Neural cell (in vitro differentiated cells): ENCODE data around the gene LDLRAD4. TPM values are rescaled to one million over a fixed set of nuclear protein-coding genes. Genes with fewer than 3 reads are reported as not detected.

Experiments
- H2AFZ ChIP-seq: fragments of 200-600, 300-800 bp; sonication (generic), shearing (Covaris generic); 2 replicates; pipeline ENCODE4 v1.6.0; 2014; ENCODE audit warnings: low read depth, mild to moderate bottlenecking, antibody characterized with exemption, low read length, moderate library complexity
- H3F3A ChIP-seq: fragments of 200-600 bp; shearing (Covaris generic); 2 replicates; pipeline ENCODE4 v1.6.1; 2016; ENCODE audit warnings: mild to moderate bottlenecking, moderate library complexity, mixed read lengths, antibody characterized with exemption, low read length; ENCODE audit not compliant: insufficient read depth, poor library complexity, severe bottlenecking
- H3K27ac ChIP-seq: fragments of 200-600, 300-800 bp; sonication (generic), shearing (Covaris generic); 2 replicates; pipeline ENCODE4 v1.5.1; 2014; ENCODE audit warnings: mild to moderate bottlenecking, low read length, moderate library complexity
- H3K27me3 ChIP-seq: fragments of 300-800, 200-600 bp; sonication (generic), shearing (Covaris generic); 2 replicates; pipeline ENCODE4 v1.6.0; 2014; ENCODE audit warnings: mild to moderate bottlenecking, low read depth, low read length, moderate library complexity; ENCODE audit not compliant: insufficient read depth
- H3K36me3 ChIP-seq: fragments of 300-800, 200-600 bp; sonication (generic), shearing (Covaris generic); 2 replicates; pipeline ENCODE4 v1.5.1; 2014; ENCODE audit warnings: mild to moderate bottlenecking, antibody characterized with exemption, low read length, moderate library complexity; ENCODE audit not compliant: insufficient read depth
- H3K4me2 ChIP-seq: fragments of 300-800, 200-600 bp; sonication (generic), shearing (Covaris generic); 2 replicates; pipeline ENCODE4 v1.6.0; 2014; ENCODE audit warnings: mild to moderate bottlenecking, low read length
- H3K4me3 ChIP-seq: fragments of 300-800, 200-600 bp; sonication (generic), shearing (Covaris generic); 2 replicates; pipeline ENCODE4 v1.5.1; 2014; ENCODE audit warnings: mild to moderate bottlenecking, low read length, moderate library complexity
- H3K79me2 ChIP-seq: fragments of 200-600 bp; shearing (Covaris generic); replicated peaks from 2 replicates; pipeline ENCODE4 v1.6.0; 2014; ENCODE audit warnings: mild to moderate bottlenecking, low read length, moderate library complexity; ENCODE audit not compliant: insufficient read depth
- H3K9ac ChIP-seq: fragments of 300-800, 200-600 bp; sonication (generic), shearing (Covaris generic); 2 replicates; pipeline ENCODE4 v1.6.1; 2016; ENCODE audit warnings: mild to moderate bottlenecking, low read length, mixed read lengths
- H3K9me2 ChIP-seq: fragments of 200-600 bp; shearing (Covaris generic); 2 replicates; pipeline ENCODE4 v1.6.1; 2016; ENCODE audit warnings: mild to moderate bottlenecking, low read length, mixed read lengths; ENCODE audit not compliant: insufficient read depth
- H3K9me3 ChIP-seq: fragments of 200-600, 300-800 bp; sonication (generic), shearing (Covaris generic); 2 replicates; pipeline ENCODE4 v1.6.1; 2016; ENCODE audit warnings: mild to moderate bottlenecking, mixed run types, low read length, moderate library complexity, mixed read lengths
- H4K20me1 ChIP-seq: fragments of 200-600 bp; shearing (Covaris generic); 2 replicates; pipeline ENCODE4 v1.6.1; 2016; ENCODE audit warnings: mild to moderate bottlenecking, mixed run types; ENCODE audit not compliant: insufficient read depth
- EP300 ChIP-seq: fragments of 450-650 bp; conservative IDR thresholded peaks from 2 replicates; pipeline ENCODE4 v1.6.1; 2014; ENCODE audit warnings: antibody characterized with exemption, mild to moderate bottlenecking, moderate library complexity; ENCODE audit not compliant: poor library complexity, severe bottlenecking
- EZH2 ChIP-seq: fragments of 200-600, 300-800 bp; shearing (Covaris generic), sonication (generic); IDR thresholded peaks from 2 replicates; pipeline ENCODE4 v1.6.1; 2014; ENCODE audit warnings: antibody characterized with exemption, low read length, borderline replicate concordance, mild to moderate bottlenecking; ENCODE audit not compliant: insufficient read depth, poor library complexity, severe bottlenecking
- MXI1 ChIP-seq: fragments of 450-650 bp; conservative IDR thresholded peaks from 2 replicates; pipeline ENCODE4 v1.6.1; 2014; ENCODE audit warnings: antibody characterized with exemption, mild to moderate bottlenecking; ENCODE audit not compliant: poor library complexity, severe bottlenecking
- POLR2AphosphoS5 ChIP-seq: IDR thresholded peaks from 2 replicates; pipeline ENCODE4 v1.6.1; 2012
- RAD21 ChIP-seq: fragments of 450-650 bp; conservative IDR thresholded peaks from 2 replicates; pipeline ENCODE4 v1.6.1; 2014; ENCODE audit warnings: antibody characterized with exemption, mild to moderate bottlenecking, moderate library complexity
- REST ChIP-seq: IDR thresholded peaks from 2 replicates; pipeline ENCODE4 v1.6.1; 2012; ENCODE audit warnings: borderline replicate concordance
- SMC3 ChIP-seq: fragments of 450-650 bp; conservative IDR thresholded peaks from 2 replicates; pipeline ENCODE4 v1.6.1; 2014; ENCODE audit warnings: antibody characterized with exemption, mild to moderate bottlenecking, moderate library complexity; ENCODE audit not compliant: poor library complexity
- TAF1 ChIP-seq: IDR thresholded peaks from 2 replicates; pipeline ENCODE4 v1.6.1; 2012; ENCODE audit warnings: low read depth
- polyA plus RNA-seq: library from polyadenylated mRNA; depleted of rRNA; stranded (reverse); fragments of >200 nt; gene quantifications from 2 replicates; pipeline ENCODE4 v1.2.3, GENCODE V29; 2014
- TF ChIP-seq, protein P1 (sequence below): fragments of 450-650 bp; IDR thresholded peaks from 2 replicates; pipeline ENCODE4 v1.5.1; 2014; ENCODE audit warnings: antibody characterized with exemption, mild to moderate bottlenecking, moderate library complexity; ENCODE audit not compliant: poor library complexity, severe bottlenecking

The LDLRAD4 gene
- polyA plus RNA-seq, 1 donor from 2014 or later, result 3.7 TPM

- H3K79me2 ChIP-seq, result no peaks in the 10 kb centered on the region
- TF ChIP-seq EP300, result no peak
- no peak for TF ChIP-seq TAF1
- no peak for TF ChIP-seq SMC3
- TF ChIP-seq POLR2AphosphoS5, result no peak
- TF ChIP-seq EZH2, result no peak
- no peak for TF ChIP-seq MXI1
- TF ChIP-seq, protein P1, sequence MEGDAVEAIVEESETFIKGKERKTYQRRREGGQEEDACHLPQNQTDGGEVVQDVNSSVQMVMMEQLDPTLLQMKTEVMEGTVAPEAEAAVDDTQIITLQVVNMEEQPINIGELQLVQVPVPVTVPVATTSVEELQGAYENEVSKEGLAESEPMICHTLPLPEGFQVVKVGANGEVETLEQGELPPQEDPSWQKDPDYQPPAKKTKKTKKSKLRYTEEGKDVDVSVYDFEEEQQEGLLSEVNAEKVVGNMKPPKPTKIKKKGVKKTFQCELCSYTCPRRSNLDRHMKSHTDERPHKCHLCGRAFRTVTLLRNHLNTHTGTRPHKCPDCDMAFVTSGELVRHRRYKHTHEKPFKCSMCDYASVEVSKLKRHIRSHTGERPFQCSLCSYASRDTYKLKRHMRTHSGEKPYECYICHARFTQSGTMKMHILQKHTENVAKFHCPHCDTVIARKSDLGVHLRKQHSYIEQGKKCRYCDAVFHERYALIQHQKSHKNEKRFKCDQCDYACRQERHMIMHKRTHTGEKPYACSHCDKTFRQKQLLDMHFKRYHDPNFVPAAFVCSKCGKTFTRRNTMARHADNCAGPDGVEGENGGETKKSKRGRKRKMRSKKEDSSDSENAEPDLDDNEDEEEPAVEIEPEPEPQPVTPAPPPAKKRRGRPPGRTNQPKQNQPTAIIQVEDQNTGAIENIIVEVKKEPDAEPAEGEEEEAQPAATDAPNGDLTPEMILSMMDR, result no peak
- no peak for TF ChIP-seq REST
- TF ChIP-seq RAD21, result no peak
- no peaks in the 10 kb centered on the region for H3K9me2 ChIP-seq
- H3K36me3 ChIP-seq, result no peaks in the 10 kb centered on the region
- no peaks in the 10 kb centered on the region for H3K27me3 ChIP-seq
- H3K4me2 ChIP-seq, result no peak overlapping the region
- no peaks in the 10 kb centered on the region for H3F3A ChIP-seq
- H3K9me3 ChIP-seq, result no peaks in the 10 kb centered on the region
- no peak overlapping the region for H2AFZ ChIP-seq
- no peak overlapping the region for H3K4me3 ChIP-seq
- no peaks in the 10 kb centered on the region for H4K20me1 ChIP-seq
- H3K27ac ChIP-seq, result no peak overlapping the region
- no peak overlapping the region for H3K9ac ChIP-seq
These were observed 409.1 kb downstream of the LDLRAD4 start for GRCh38 chr18:13627639-13628038.

- Histone ChIP-seq H2AFZ (no peak overlapping the region), H3K9me2 (no peaks in the 10 kb centered on the region), H3K4me2 (no peak overlapping the region), H3K9ac (no peak overlapping the region), H3K9me3 (no peaks in the 10 kb centered on the region), H3K79me2 (no peaks in the 10 kb centered on the region), H3K27ac (no peak overlapping the region), H3K27me3 (no peaks in the 10 kb centered on the region), H3F3A (no peaks in the 10 kb centered on the region), H4K20me1 (no peaks in the 10 kb centered on the region), H3K4me3 (no peak overlapping the region), H3K36me3 (no peaks in the 10 kb centered on the region)
- TF ChIP-seq TAF1 (no peak), POLR2AphosphoS5 (no peak), RAD21 (no peak), REST (no peak), SMC3 (no peak), EZH2 (no peak), MXI1 (no peak), EP300 (no peak)
- TF ChIP-seq, protein P1, result no peak
These were observed 409.7 kb downstream of the LDLRAD4 start for GRCh38 chr18:13628211-13628610.
